Measurements from ENCODE around the gene MAP4K5. TPM values are rescaled to one million over a fixed set of nuclear protein-coding genes. Genes with fewer than 3 reads are reported as not detected.

The MAP4K5 gene
- total RNA-seq, 2 donors from 2014 or later: 45.0 to 60.3 TPM

GRCh38 chr14:50379563-50379962, 152.8 kb downstream of the MAP4K5 start:
- Mint-ChIP-seq H3K27ac (no peak overlapping the region), H3K27me3 (ENCODE audit: insufficient read depth) (no peaks in the 10 kb centered on the region), H3K4me3 (no peak overlapping the region), H3K4me1 (peaks cover 14% of the 10 kb centered on the region), H3K36me3 (ENCODE audit: low read depth) (no peaks in the 10 kb centered on the region), H3K9me3 (no peaks in the 10 kb centered on the region)
- Histone ChIP-seq H3K9ac (ENCODE audit: extremely low read depth, low read length, poor library complexity, severe bottlenecking) (no peak overlapping the region), H3K27ac (ENCODE audit: low read depth, low read length) (no peak overlapping the region), H3K4me3 (ENCODE audit: low read length) (no peak overlapping the region), H3K4me1 (ENCODE audit: control insufficient read depth, insufficient read depth, low read length) (no peaks in the 10 kb centered on the region), H3K36me3 (ENCODE audit: control insufficient read depth, insufficient read depth, low read length) (no peaks in the 10 kb centered on the region), H3K27me3 (ENCODE audit: control insufficient read depth, insufficient read depth, low read length, poor library complexity, severe bottlenecking) (no peaks in the 10 kb centered on the region), H3K9me3 (ENCODE audit: control insufficient read depth, low read length) (no peaks in the 10 kb centered on the region)
- no peak for TF ChIP-seq CTCF (conservative IDR thresholded peaks at IDR 0.05)
- no peak for DNase-seq
- 86 to 88% methylated on average over 2 of the region's 2 CpGs for WGBS, 2 experiments (ENCODE audit: insufficient coverage in 1 of 2, insufficient read length in 1 of 2)

GRCh38 chr14:50377550-50378085, 154.8 kb downstream of the MAP4K5 start:
- H3K4me1 ChIP-seq (ENCODE audit: control insufficient read depth, insufficient read depth, low read length): no peaks in the 10 kb centered on the region
- no peaks in the 10 kb centered on the region for H3K9me3 ChIP-seq (ENCODE audit: control insufficient read depth, low read length)
- no peaks in the 10 kb centered on the region for H3K27me3 ChIP-seq (ENCODE audit: control insufficient read depth, insufficient read depth, low read length, poor library complexity, severe bottlenecking)
- no peaks in the 10 kb centered on the region for H3K36me3 Mint-ChIP-seq (ENCODE audit: low read depth)
- no peak overlapping the region for H3K27ac Mint-ChIP-seq
- H3K27ac ChIP-seq (ENCODE audit: low read depth, low read length): no peak overlapping the region
- peaks cover 2% of the 10 kb centered on the region for H3K27me3 Mint-ChIP-seq (ENCODE audit: insufficient read depth)
- no peak for TF ChIP-seq CTCF (conservative IDR thresholded peaks at IDR 0.05)
- H3K9me3 Mint-ChIP-seq: no peaks in the 10 kb centered on the region
- WGBS, 2 experiments (ENCODE audit: insufficient coverage in 1 of 2, insufficient read length in 1 of 2): 60 to 91% methylated on average over 1 to 4 of the region's 4 CpGs
- no peak overlapping the region for H3K4me3 Mint-ChIP-seq
- H3K4me3 ChIP-seq (ENCODE audit: low read length): no peak overlapping the region
- H3K9ac ChIP-seq (ENCODE audit: extremely low read depth, low read length, poor library complexity, severe bottlenecking): no peak overlapping the region
- peaks cover 5% of the 10 kb centered on the region for H3K4me1 Mint-ChIP-seq
- no peak for DNase-seq
- no peaks in the 10 kb centered on the region for H3K36me3 ChIP-seq (ENCODE audit: control insufficient read depth, insufficient read depth, low read length)

- no peaks in the 10 kb centered on the region for H3K4me1 Mint-ChIP-seq
- WGBS, 2 experiments (ENCODE audit: insufficient coverage in 1 of 2, insufficient read length in 1 of 2): 96 to 100% methylated on average over 1 to 5 of the region's 5 CpGs
- Histone ChIP-seq H3K27ac (ENCODE audit: low read depth, low read length) (no peak overlapping the region), H3K4me1 (ENCODE audit: control insufficient read depth, insufficient read depth, low read length) (no peaks in the 10 kb centered on the region), H3K36me3 (ENCODE audit: control insufficient read depth, insufficient read depth, low read length) (no peaks in the 10 kb centered on the region), H3K4me3 (ENCODE audit: low read length) (no peak overlapping the region), H3K9ac (ENCODE audit: extremely low read depth, low read length, poor library complexity, severe bottlenecking) (no peak overlapping the region), H3K9me3 (ENCODE audit: control insufficient read depth, low read length) (no peaks in the 10 kb centered on the region), H3K27me3 (ENCODE audit: control insufficient read depth, insufficient read depth, low read length, poor library complexity, severe bottlenecking) (no peaks in the 10 kb centered on the region)
- peaks cover 2% of the 10 kb centered on the region for H3K27me3 Mint-ChIP-seq (ENCODE audit: insufficient read depth)
- peaks cover under 1% of the 10 kb centered on the region for H3K9me3 Mint-ChIP-seq
- DNase-seq: no peak
- no peaks in the 10 kb centered on the region for H3K36me3 Mint-ChIP-seq (ENCODE audit: low read depth)
- no peak for TF ChIP-seq CTCF (conservative IDR thresholded peaks at IDR 0.05)
- H3K4me3 Mint-ChIP-seq: no peak overlapping the region
- H3K27ac Mint-ChIP-seq: no peak overlapping the region
Observed at GRCh38 chr14:50375760-50376159, 156.6 kb downstream of the MAP4K5 start.

Measured in endodermal cell (in vitro differentiated cells).